ENCODE results near the gene TCF7L2.

Gene TCF7L2

GRCh38 chr10:113161066-113161465 is 211.0 kb downstream of the TCF7L2 start:
- no peak for DNase-seq

- DNase-seq, result no peak
Observed at GRCh38 chr10:113162960-113163359, 212.9 kb downstream of the TCF7L2 start.

GRCh38 chr10:113165673-113166072 is 215.6 kb downstream of the TCF7L2 start:
- DNase-seq, result no peak

- DNase-seq, result no peak
Observed at GRCh38 chr10:113167702-113168101, 217.7 kb downstream of the TCF7L2 start.

- no peak for DNase-seq
Observed at GRCh38 chr10:113168584-113168983, 218.5 kb downstream of the TCF7L2 start.

- DNase-seq, result no peak
Observed at GRCh38 chr10:113169111-113169510, 219.1 kb downstream of the TCF7L2 start.

- DNase-seq, result no peak
Observed at GRCh38 chr10:113169853-113170460, 219.9 kb downstream of the TCF7L2 start.

- no peak for DNase-seq
Observed at GRCh38 chr10:113171662-113172061, 221.6 kb downstream of the TCF7L2 start.

- no peak for DNase-seq
Observed at GRCh38 chr10:113175176-113175575, 225.1 kb downstream of the TCF7L2 start.

- DNase-seq, result no peak
Observed at GRCh38 chr10:113175756-113176651, 226.0 kb downstream of the TCF7L2 start.

GRCh38 chr10:113176652-113177155 is 226.7 kb downstream of the TCF7L2 start:
- no peak for DNase-seq

- no peak for DNase-seq
Observed at GRCh38 chr10:113177156-113177935, 227.3 kb downstream of the TCF7L2 start.

GRCh38 chr10:113177936-113178335 is 227.9 kb downstream of the TCF7L2 start:
- no peak for DNase-seq

- no peak for DNase-seq
Observed at GRCh38 chr10:113178771-113179170, 228.7 kb downstream of the TCF7L2 start.

GRCh38 chr10:113179265-113179664 is 229.2 kb downstream of the TCF7L2 start:
- no peak for DNase-seq

GRCh38 chr10:113179966-113180365 is 229.9 kb downstream of the TCF7L2 start:
- no peak for DNase-seq

GRCh38 chr10:113180401-113181154 is 230.5 kb downstream of the TCF7L2 start:
- no peak for DNase-seq

GRCh38 chr10:113182154-113182553 is 232.1 kb downstream of the TCF7L2 start:
- no peak for DNase-seq

- DNase-seq, result no peak
Observed at GRCh38 chr10:113183573-113183972, 233.5 kb downstream of the TCF7L2 start.

GRCh38 chr10:113187063-113187777 is 237.2 kb downstream of the TCF7L2 start:
- DNase-seq, result no peak

GRCh38 chr10:113199459-113199858 is 249.4 kb downstream of the TCF7L2 start:
- DNase-seq, result no peak

GRCh38 chr10:113202011-113202410 is 252.0 kb downstream of the TCF7L2 start:
- DNase-seq, result no peak

Measured in activated T-cell treated with anti-CD3 and anti-CD28 coated beads, Interleukin-2, amount 50 U/mL, for 1 hour (primary cell).